Measurements from ENCODE around the gene BEGAIN.

The BEGAIN gene

GRCh38 chr14:100601914-100602313 lies 14.7 kb upstream of the BEGAIN start:
- Histone ChIP-seq H3K4me1 (ENCODE audit: insufficient read depth, low read length, severe bottlenecking) (no peaks in the 10 kb centered on the region), H3F3A (ENCODE audit: insufficient read depth, low read length) (no peaks in the 10 kb centered on the region), H3K9ac (ENCODE audit: low read length) (no peak overlapping the region), H3K4me3 (ENCODE audit: low read depth, low read length, poor library complexity, severe bottlenecking) (no peak overlapping the region), H3K4me2 (ENCODE audit: low read length) (no peak overlapping the region), H3K9me3 (ENCODE audit: low read length) (0 out of 2 replicates have a peak, but pooled peaks cover 3% of the 10 kb centered on the region), H3K9me2 (ENCODE audit: low read depth, low read length) (no peaks in the 10 kb centered on the region), H3K27me3 (ENCODE audit: insufficient read depth, low read length) (peaks cover under 1% of the 10 kb centered on the region; the same call in 1 of the 2 replicates), H3K36me3 (ENCODE audit: insufficient read depth, low read length) (no peaks in the 10 kb centered on the region; the same call in 1 of the 2 replicates), H4K20me1 (ENCODE audit: insufficient read depth, low read length) (no peaks in the 10 kb centered on the region), H3K79me2 (ENCODE audit: insufficient read depth, low read length) (no peaks in the 10 kb centered on the region), H3K27ac (ENCODE audit: low read depth, low read length, poor library complexity, severe bottlenecking) (no peak overlapping the region), H2AFZ (ENCODE audit: low read length) (no peak overlapping the region)
- TF ChIP-seq EZH2 (IDR thresholded peaks at IDR 0.05; ENCODE audit: borderline replicate concordance, low read length): no peak
- TF ChIP-seq, protein P1, sequence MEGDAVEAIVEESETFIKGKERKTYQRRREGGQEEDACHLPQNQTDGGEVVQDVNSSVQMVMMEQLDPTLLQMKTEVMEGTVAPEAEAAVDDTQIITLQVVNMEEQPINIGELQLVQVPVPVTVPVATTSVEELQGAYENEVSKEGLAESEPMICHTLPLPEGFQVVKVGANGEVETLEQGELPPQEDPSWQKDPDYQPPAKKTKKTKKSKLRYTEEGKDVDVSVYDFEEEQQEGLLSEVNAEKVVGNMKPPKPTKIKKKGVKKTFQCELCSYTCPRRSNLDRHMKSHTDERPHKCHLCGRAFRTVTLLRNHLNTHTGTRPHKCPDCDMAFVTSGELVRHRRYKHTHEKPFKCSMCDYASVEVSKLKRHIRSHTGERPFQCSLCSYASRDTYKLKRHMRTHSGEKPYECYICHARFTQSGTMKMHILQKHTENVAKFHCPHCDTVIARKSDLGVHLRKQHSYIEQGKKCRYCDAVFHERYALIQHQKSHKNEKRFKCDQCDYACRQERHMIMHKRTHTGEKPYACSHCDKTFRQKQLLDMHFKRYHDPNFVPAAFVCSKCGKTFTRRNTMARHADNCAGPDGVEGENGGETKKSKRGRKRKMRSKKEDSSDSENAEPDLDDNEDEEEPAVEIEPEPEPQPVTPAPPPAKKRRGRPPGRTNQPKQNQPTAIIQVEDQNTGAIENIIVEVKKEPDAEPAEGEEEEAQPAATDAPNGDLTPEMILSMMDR (IDR thresholded peaks at IDR 0.05; ENCODE audit: low read length): no peak

- TF ChIP-seq, protein P1 (IDR thresholded peaks at IDR 0.05; ENCODE audit: low read length): no peak
- TF ChIP-seq EZH2 (IDR thresholded peaks at IDR 0.05; ENCODE audit: borderline replicate concordance, low read length): no peak
- Histone ChIP-seq H2AFZ (ENCODE audit: low read length) (no peak overlapping the region), H3K36me3 (ENCODE audit: insufficient read depth, low read length) (no peaks in the 10 kb centered on the region; the same call in 1 of the 2 replicates)
These were observed 13.8 kb upstream of the BEGAIN start for GRCh38 chr14:100601064-100601463.

GRCh38 chr14:100599981-100600380 lies 12.8 kb upstream of the BEGAIN start:
- H3K9ac ChIP-seq (ENCODE audit: low read length): no peak overlapping the region
- no peaks in the 10 kb centered on the region for H3K79me2 ChIP-seq (ENCODE audit: insufficient read depth, low read length)
- H3K27ac ChIP-seq (ENCODE audit: low read depth, low read length, poor library complexity, severe bottlenecking): no peak overlapping the region
- H3K4me1 ChIP-seq (ENCODE audit: insufficient read depth, low read length, severe bottlenecking): no peaks in the 10 kb centered on the region
- 0 out of 2 replicates have a peak, but pooled peaks cover 3% of the 10 kb centered on the region for H3K9me3 ChIP-seq (ENCODE audit: low read length)
- H3K4me3 ChIP-seq (ENCODE audit: low read depth, low read length, poor library complexity, severe bottlenecking): no peak overlapping the region
- no peaks in the 10 kb centered on the region for H3F3A ChIP-seq (ENCODE audit: insufficient read depth, low read length)
- TF ChIP-seq, protein P1 (IDR thresholded peaks at IDR 0.05; ENCODE audit: low read length): no peak
- no peak for TF ChIP-seq EZH2 (IDR thresholded peaks at IDR 0.05; ENCODE audit: borderline replicate concordance, low read length)
- H3K4me2 ChIP-seq (ENCODE audit: low read length): no peak overlapping the region
- no peaks in the 10 kb centered on the region; the same call in 1 of the 2 replicates for H3K36me3 ChIP-seq (ENCODE audit: insufficient read depth, low read length)
- H2AFZ ChIP-seq (ENCODE audit: low read length): no peak overlapping the region
- H3K9me2 ChIP-seq (ENCODE audit: low read depth, low read length): no peaks in the 10 kb centered on the region
- H4K20me1 ChIP-seq (ENCODE audit: insufficient read depth, low read length): no peaks in the 10 kb centered on the region
- H3K27me3 ChIP-seq (ENCODE audit: insufficient read depth, low read length): peaks cover 1% of the 10 kb centered on the region; the same call in 1 of the 2 replicates

More at GRCh38 chr14:100601064-100601463, 13.8 kb upstream of the BEGAIN start:
- Histone ChIP-seq H4K20me1 (ENCODE audit: insufficient read depth, low read length) (no peaks in the 10 kb centered on the region), H3K79me2 (ENCODE audit: insufficient read depth, low read length) (no peaks in the 10 kb centered on the region), H3K9me2 (ENCODE audit: low read depth, low read length) (no peaks in the 10 kb centered on the region), H3F3A (ENCODE audit: insufficient read depth, low read length) (no peaks in the 10 kb centered on the region), H3K4me2 (ENCODE audit: low read length) (no peak overlapping the region), H3K4me3 (ENCODE audit: low read depth, low read length, poor library complexity, severe bottlenecking) (no peak overlapping the region), H3K9ac (ENCODE audit: low read length) (no peak overlapping the region), H3K27me3 (ENCODE audit: insufficient read depth, low read length) (no peaks in the 10 kb centered on the region; the same call in 1 of the 2 replicates), H3K9me3 (ENCODE audit: low read length) (0 out of 2 replicates have a peak, but pooled peaks cover 3% of the 10 kb centered on the region), H3K4me1 (ENCODE audit: insufficient read depth, low read length, severe bottlenecking) (no peaks in the 10 kb centered on the region), H3K27ac (ENCODE audit: low read depth, low read length, poor library complexity, severe bottlenecking) (no peak overlapping the region)

All from OCI-LY1 (cell line).